PC-9 (cell line): ENCODE results near the gene LUZP2.

Source experiments
- CTCF ChIP-seq: fragments of 200-600 bp; sonication (generic); conservative IDR thresholded peaks from 2 replicates; pipeline ENCODE4 v1.6.1; 2017; ENCODE audit warnings: mixed run types, antibody characterized with exemption, mild to moderate bottlenecking, moderate library complexity
- EZH2 ChIP-seq: fragments of 200-600 bp; sonication (generic); IDR thresholded peaks from 2 replicates; pipeline ENCODE4 v1.8.0; 2017; ENCODE audit warnings: antibody characterized with exemption, low read depth

GRCh38 chr11:25066706-25067105 is 569.9 kb downstream of the LUZP2 start:
- no peak for TF ChIP-seq CTCF
- no peak for TF ChIP-seq EZH2
